ENCODE data around the gene OR6Q1.

GRCh38 chr11:57981536-57981935 lies 49.2 kb upstream of the OR6Q1 start:
- TF ChIP-seq REST (IDR thresholded peaks at IDR 0.05; ENCODE audit: low read depth), result no peak
- no peak for TF ChIP-seq FOXM1 (IDR thresholded peaks at IDR 0.05; ENCODE audit: borderline replicate concordance, low read depth)
- no peak for TF ChIP-seq EP300 (IDR thresholded peaks at IDR 0.05; ENCODE audit: borderline replicate concordance)
- no peak for TF ChIP-seq TAF1 (IDR thresholded peaks at IDR 0.05; ENCODE audit: low read depth)
- no peak for TF ChIP-seq USF1 (IDR thresholded peaks at IDR 0.05)
- TF ChIP-seq TEAD4 (IDR thresholded peaks at IDR 0.05), result no peak
- no peak for TF ChIP-seq MAX (IDR thresholded peaks at IDR 0.05)
- TF ChIP-seq RAD21 (IDR thresholded peaks at IDR 0.05; ENCODE audit: low read depth), result no peak
- no peak for TF ChIP-seq NFIC (IDR thresholded peaks at IDR 0.05)
- TF ChIP-seq YY1 (IDR thresholded peaks at IDR 0.05; ENCODE audit: low read depth), result no peak
- TF ChIP-seq CREB1 (IDR thresholded peaks at IDR 0.05; ENCODE audit: low read depth), result no peak
- no peak for TF ChIP-seq ZBTB7A (IDR thresholded peaks at IDR 0.05; ENCODE audit: low read depth)
- no peak for TF ChIP-seq TCF12 (IDR thresholded peaks at IDR 0.05; ENCODE audit: low read depth)
- no peak for TF ChIP-seq CEBPB (IDR thresholded peaks at IDR 0.05)

Data from Ishikawa (cell line).